ENCODE measurements around the gene CKS2.
"Not testable (repeated sequence)": the region's sequence is repeated elsewhere in the genome, so short reads cannot be mapped to it uniquely, and the experiment has no call there.

Gene CKS2

GRCh38 chr9:89330513-89330912 is 19.5 kb downstream of the CKS2 start:
- CTCF ChIA-PET = no interaction called here
- no peak overlapping the region for H3K27ac ChIP-seq
- TF ChIP-seq CTCF (conservative IDR thresholded peaks at IDR 0.05; ENCODE audit: low read depth) = no peak

GRCh38 chr9:89339807-89340206 is 28.8 kb downstream of the CKS2 start:
- no peak for TF ChIP-seq CTCF (conservative IDR thresholded peaks at IDR 0.05; ENCODE audit: low read depth)
- ChIA-PET CTCF (no interaction called here), POLR2A (ENCODE audit: low non-redundant PET) (no interaction called here)
- no peak overlapping the region for H3K27ac ChIP-seq
- DNase-seq (ENCODE audit: low spot score) = no peak

More at GRCh38 chr9:89330513-89330912, 19.5 kb downstream of the CKS2 start:
- DNase-seq (ENCODE audit: low spot score) = no peak
- POLR2A ChIA-PET (ENCODE audit: low non-redundant PET) = no interaction called here

- DNase-seq (ENCODE audit: low spot score) = no peak
- CTCF ChIA-PET = interaction anchor here (0.6 to 0.7 kb wide), 2 partner anchors 25 to 70 kb away, joined by 3 read pairs; no protein-coding TSS in a partner anchor
- TF ChIP-seq CTCF (conservative IDR thresholded peaks at IDR 0.05; ENCODE audit: low read depth) = no peak
- POLR2A ChIA-PET (ENCODE audit: low non-redundant PET) = no interaction called here
- no peak overlapping the region for H3K27ac ChIP-seq
These were observed 29.3 kb downstream of the CKS2 start for GRCh38 chr9:89340332-89340731.

GRCh38 chr9:89342213-89342612 is 31.2 kb downstream of the CKS2 start:
- ChIA-PET POLR2A (ENCODE audit: low non-redundant PET) (no interaction called here), CTCF (interaction anchor here (0.6 kb wide), 1 partner anchor 217 kb away, joined by 3 read pairs; no protein-coding TSS in a partner anchor)
- no peak for DNase-seq (ENCODE audit: low spot score)

GRCh38 chr9:89342948-89343347 is 32.0 kb downstream of the CKS2 start:
- no peak for TF ChIP-seq CTCF (conservative IDR thresholded peaks at IDR 0.05; ENCODE audit: low read depth)
- DNase-seq (ENCODE audit: low spot score) = no peak
- no peak overlapping the region for H3K27ac ChIP-seq
- POLR2A ChIA-PET (ENCODE audit: low non-redundant PET) = no interaction called here
- CTCF ChIA-PET = interaction anchor here (0.6 kb wide), 1 partner anchor 216 kb away, joined by 3 read pairs; no protein-coding TSS in a partner anchor

More at GRCh38 chr9:89342213-89342612, 31.2 kb downstream of the CKS2 start:
- no peak overlapping the region for H3K27ac ChIP-seq
- no peak for TF ChIP-seq CTCF (conservative IDR thresholded peaks at IDR 0.05; ENCODE audit: low read depth)

GRCh38 chr9:89343812-89344211 is 32.8 kb downstream of the CKS2 start:
- POLR2A ChIA-PET (ENCODE audit: low non-redundant PET); DNase-seq (ENCODE audit: low spot score); H3K27ac ChIP-seq; CTCF ChIA-PET: not testable (repeated sequence)

- no peak overlapping the region for H3K27ac ChIP-seq
- ChIA-PET POLR2A (ENCODE audit: low non-redundant PET) (interaction anchor here (0.5 to 1.0 kb wide), 2 partner anchors 9 to 910 kb away, joined by 3 read pairs; no protein-coding TSS in a partner anchor), CTCF (no interaction called here)
- TF ChIP-seq CTCF (conservative IDR thresholded peaks at IDR 0.05; ENCODE audit: low read depth) = no peak
- no peak for DNase-seq (ENCODE audit: low spot score)
These were observed 34.5 kb downstream of the CKS2 start for GRCh38 chr9:89345476-89345875.

All from RWPE1 (cell line).